Heart right ventricle (tissue), 16 donors: Measurements from ENCODE around the gene ZNF835. TPM values are rescaled to one million over a fixed set of nuclear protein-coding genes. Genes with fewer than 3 reads are reported as not detected.

Source experiments
- ATAC-seq, 8 donors: fragments of 200-7000 bp; cut with Tn5 transposase; one replicate each; pipeline ENCODE4 v1.9.1; 2020; ENCODE audit warnings: mild to moderate bottlenecking in 8 of 8, moderate library complexity in 8 of 8, moderate number of reproducible peaks in 1 of 8
- DNase-seq, 2 donors: peaks; one replicate each; pipeline ENCODE4 v3.0.0-alpha.2; 2020
- H3K27ac ChIP-seq, 10 donors: fragments of 200-600 bp; sonication (generic) in 2 of 10; one replicate each; pipeline versions ENCODE4 v1.5.0 to v1.8.0; 2020 to 2022; ENCODE audit warnings: mild to moderate bottlenecking in 3 of 10
- H3K27me3 ChIP-seq, 7 donors: fragments of 200-600 bp; one replicate each; pipeline ENCODE4 v1.8.0; 2021 to 2022; ENCODE audit warnings: mild to moderate bottlenecking in 2 of 7
- H3K36me3 ChIP-seq, 9 donors: fragments of 200-600 bp; sonication (generic) in 1 of 9; one replicate each; pipeline versions ENCODE4 v1.5.0 to v1.8.0; 2020 to 2022; ENCODE audit warnings: mild to moderate bottlenecking in 2 of 9
- H3K4me1 ChIP-seq, 9 donors: fragments of 200-600 bp; sonication (generic) in 1 of 9; one replicate each; pipeline versions ENCODE4 v1.5.0 to v1.8.0; 2020 to 2022; ENCODE audit warnings: mild to moderate bottlenecking in 4 of 9
- H3K4me3 ChIP-seq, 10 donors: fragments of 200-600 bp; sonication (generic) in 2 of 10; one replicate each; pipeline versions ENCODE4 v1.5.0 to v1.8.0; 2020 to 2022; ENCODE audit warnings: mild to moderate bottlenecking in 7 of 10, moderate library complexity in 2 of 10
- H3K9me3 ChIP-seq, 11 donors: fragments of 200-600 bp in 10 of 11; sonication (generic) in 2 of 11; one replicate each; pipeline versions ENCODE4 v1.5.0 to v1.8.0; 2013 to 2022; ENCODE audit warnings: mild to moderate bottlenecking in 2 of 11, control low read depth in 1 of 11, moderate library complexity in 1 of 11
- CTCF ChIP-seq, 9 donors: fragments of 200-600 bp; sonication (generic) in 2 of 9; IDR thresholded peaks; one replicate each; pipeline versions ENCODE4 v1.5.0 to v1.8.0; 2021 to 2022; ENCODE audit warnings: antibody characterized with exemption in 9 of 9, mild to moderate bottlenecking in 5 of 9, moderate library complexity in 1 of 9
- WGBS, 2 donors: extraction: QIAGEN DNeasy Blood & Tissue Kit; methylation state at CpG; one replicate each; pipeline ENCODE4 v1.1.7; 2013; ENCODE audit warnings: inconsistent platforms in 1 of 2; 5-methylcytosine and 5-hydroxymethylcytosine counted together
- intact Hi-C, 10 donors: fragments of 100-400 bp; cut with DNase I; formaldehyde crosslinking; loops; one replicate each; pipeline versions ENCODE4 v1.11.1 to v1.14.2; 2022
- polyA plus RNA-seq, 2 donors: library from polyadenylated mRNA; stranded (reverse); fragments of 200-250 nt; gene quantifications; one replicate each; pipeline ENCODE4 v1.2.3, GENCODE V29; 2013
- total RNA-seq, 10 donors: library from RNA; stranded (reverse); fragmentation: NEBNext Ultra II Directional in 3 of 10; extraction: Animal tissue kit (Norgen Biotek cat#: 25700) in 3 of 10; gene quantifications; one replicate each; pipeline versions ENCODE4 v1.2.1 to v1.2.4, GENCODE V29; 2021 to 2023
- donor health status: Arrhythmogenic right ventricular cardiomyopathy.
- donor health status: ischemic (EF 13 %, LVEDD 7.1; RV severe dilation, severe dysfunction).
- donor health status: healthy with polysubstance abuse.
- donor health status: DM: no; HTN: yes; CAD: no.
- donor health status: DM: no; HTN: no; CAD: no.
- donor health status: ischemic (EF 25% LVEDD 6.9; RV normal size, moderate dysfunction).
- donor health status: ischemic (EF 25% LVEDD 5.7; RV mildly dilated, moderate dysfunction).
- donor health status: healthy.
- donor health status: DM: yes; HTN: yes; CAD: no.
- donor health status: Ischemic cardiomyopathy.
- donor health status: ischemic (EF 35%, LVEDD 5.7; RV mildly dilated, moderate dysfunction).
- donor health status: nonischemic (EF 11% LVEDD 7.7; RV severe dilation, severe dysfunction).
- donor health status: DM: yes; HTN: yes; CAD: no.
- donor health status: PGD.
- donor health status: ischemic (EF 29% LVEDD 5.4; RV normal size, mild dysfunction).
- donor health status: nonischemic (EF 23%, LVEDD 6.1; RV moderate dilation, normal function).

Gene ZNF835
- total and polyA plus RNA-seq, 12 donors: 1.2 to 8.8 (median 3.5) TPM

DNA sequence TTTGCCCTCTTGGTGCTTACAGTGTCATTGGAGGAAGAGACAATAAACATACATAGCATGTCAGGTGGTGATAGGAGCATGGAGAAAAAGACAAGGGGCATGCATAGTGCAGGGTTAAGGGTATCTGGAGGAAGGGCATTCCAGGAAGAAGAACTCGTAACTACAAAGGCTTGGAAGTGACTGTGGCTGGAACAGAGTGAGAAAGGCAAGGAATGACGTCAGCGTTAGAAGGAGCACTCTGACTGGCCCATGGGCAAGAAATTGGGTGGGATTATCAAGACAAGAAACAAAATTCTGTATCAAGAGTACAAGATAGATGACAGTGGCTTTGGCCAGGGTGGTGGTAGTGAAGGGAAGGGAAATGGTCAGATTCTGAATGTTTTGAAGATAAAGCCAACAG, 17.4 kb downstream of the ZNF835 start:
- Histone ChIP-seq H3K36me3 (no peaks in the 10 kb centered on the region), H3K27me3 (no peaks in the 10 kb centered on the region), H3K4me3 (no peak overlapping the region), H3K9me3 (peaks cover 0 to 70% (median 0%) of the 10 kb centered on the region in 11 donors), H3K4me1 (no peaks in the 10 kb centered on the region), H3K27ac (no peak overlapping the region)
- no peak for DNase-seq
- no peak for TF ChIP-seq CTCF (IDR thresholded peaks at IDR 0.05)
- intact Hi-C loops: no loop called here
- 72 to 74% methylated on average over 3 of the region's 3 CpGs for WGBS, 2 donors
- ATAC-seq: no peak

GRCh38 chr19:56643460-56643955, 28.0 kb downstream of the ZNF835 start:
- no peaks in the 10 kb centered on the region for H3K36me3 ChIP-seq
- no peaks in the 10 kb centered on the region for H3K4me1 ChIP-seq
- peaks cover 5 to 30% (median 24%) of the 10 kb centered on the region in 7 donors for H3K27me3 ChIP-seq
- no peak overlapping the region for H3K27ac ChIP-seq
- H3K4me3 ChIP-seq: no peak overlapping the region
- TF ChIP-seq CTCF (IDR thresholded peaks at IDR 0.05): no peak
- WGBS, 2 donors: 11 to 17% methylated on average over 25 of the region's 25 CpGs
- ATAC-seq (peak in 1 of 8 donors; percentile 13), DNase-seq (no peak)
- intact Hi-C loops: no loop called here
- peaks cover 0 to 50% (median 0%) of the 10 kb centered on the region in 11 donors for H3K9me3 ChIP-seq

- Histone ChIP-seq H3K4me1 (no peaks in the 10 kb centered on the region), H3K36me3 (no peaks in the 10 kb centered on the region), H3K27me3 (peaks cover 5 to 30% (median 24%) of the 10 kb centered on the region in 7 donors), H3K9me3 (peaks cover 0 to 56% (median 0%) of the 10 kb centered on the region in 11 donors), H3K4me3 (no peak within 1 kb of the TSS), H3K27ac (no peak within 1 kb of the TSS)
- ATAC-seq: peak in 1 of 8 donors; percentile 22
- no peak for DNase-seq
- 11% methylated on average over 58 to 60 of the region's 60 CpGs for WGBS, 2 donors
- no peak for TF ChIP-seq CTCF (IDR thresholded peaks at IDR 0.05)
- intact Hi-C loops: no loop called here
Measured at GRCh38 chr19:56642711-56643459, 28.7 kb downstream of the ZNF835 start, which contains the start of gene SMIM17. Gene SMIM17, plus strand, starts transcription at chr19:56643159. Its CDS starts 2,509 bp downstream, at chr19:56645668.

DNA sequence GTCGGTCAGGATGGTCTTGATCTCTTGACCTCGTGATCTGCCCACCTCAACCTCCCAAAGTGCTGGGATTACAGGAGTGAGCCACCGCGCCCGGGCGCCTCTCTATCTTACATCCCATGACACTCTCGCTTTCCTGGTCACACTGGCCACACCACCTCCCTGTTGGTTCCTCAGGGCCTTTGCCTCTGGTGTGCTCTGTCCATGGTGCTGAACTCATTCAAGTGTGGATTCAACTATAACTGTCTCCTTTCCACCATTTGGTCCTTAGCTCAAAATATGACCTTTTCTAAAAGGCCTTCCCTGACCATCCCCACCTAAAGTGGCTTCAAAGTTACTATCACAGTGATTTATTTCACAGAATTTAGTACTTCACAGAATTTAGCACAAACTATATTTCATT, 32.3 kb downstream of the ZNF835 start:
- no peak for TF ChIP-seq CTCF (IDR thresholded peaks at IDR 0.05)
- no peak for ATAC-seq
- Histone ChIP-seq H3K4me1 (no peaks in the 10 kb centered on the region), H3K36me3 (peaks cover 0 to under 1% (median 0%) of the 10 kb centered on the region in 9 donors), H3K27me3 (peaks cover 5 to 23% (median 18%) of the 10 kb centered on the region in 7 donors), H3K4me3 (no peak overlapping the region), H3K9me3 (peaks cover 0 to 74% (median 0%) of the 10 kb centered on the region in 11 donors), H3K27ac (no peak overlapping the region)
- WGBS, 2 donors: 25 to 33% methylated on average over 7 of the region's 7 CpGs
- DNase-seq: no peak
- intact Hi-C loops: no loop called here
